ENCODE results near the gene COL7A1. TPM values are rescaled to one million over a fixed set of nuclear protein-coding genes. Genes with fewer than 3 reads are reported as not detected.

The COL7A1 gene
- total RNA-seq, 1 donor from 2014 or later, result 62.0 TPM

GRCh38 chr3:48556796-48557626 lies 38.1 kb downstream of the COL7A1 start, which contains the start of gene PFKFB4:
Gene PFKFB4, minus strand, starts transcription at chr3:48556803. Its CDS starts 26 bp downstream, at chr3:48556777.
- Mint-ChIP-seq H3K36me3 (ENCODE audit: unreplicated experiment) (no peaks in the 10 kb centered on the region), H3K4me1 (ENCODE audit: low read depth, unreplicated experiment) (peaks cover 43% of the 10 kb centered on the region)

GRCh38 chr3:48555949-48556795 lies 39.0 kb downstream of the COL7A1 start:
- H3K4me1 Mint-ChIP-seq (ENCODE audit: low read depth, unreplicated experiment), result peaks cover 41% of the 10 kb centered on the region
- peak overlapping the region; percentile 22 for H3K27ac Mint-ChIP-seq (ENCODE audit: unreplicated experiment)
- no peak for DNase-seq
- peak overlapping the region; percentile 86 for H3K4me3 Mint-ChIP-seq (ENCODE audit: unreplicated experiment)
- no peak for TF ChIP-seq CTCF (IDR thresholded peaks at IDR 0.05; ENCODE audit: partially characterized antibody, unreplicated experiment)
- peaks cover 15% of the 10 kb centered on the region for H3K27me3 Mint-ChIP-seq (ENCODE audit: unreplicated experiment)
- no peaks in the 10 kb centered on the region for H3K36me3 Mint-ChIP-seq (ENCODE audit: unreplicated experiment)
- H3K9me3 Mint-ChIP-seq (ENCODE audit: unreplicated experiment), result peaks cover 10% of the 10 kb centered on the region

More at GRCh38 chr3:48556796-48557626, 38.1 kb downstream of the COL7A1 start, which contains the start of gene PFKFB4:
- TF ChIP-seq CTCF (IDR thresholded peaks at IDR 0.05; ENCODE audit: partially characterized antibody, unreplicated experiment), result no peak
- H3K27me3 Mint-ChIP-seq (ENCODE audit: unreplicated experiment), result peaks cover 16% of the 10 kb centered on the region
- H3K9me3 Mint-ChIP-seq (ENCODE audit: unreplicated experiment), result peaks cover 11% of the 10 kb centered on the region
- peak; percentile 99 for DNase-seq
- peak within 1 kb of the TSS; percentile 52 for H3K27ac Mint-ChIP-seq (ENCODE audit: unreplicated experiment)
- H3K4me3 Mint-ChIP-seq (ENCODE audit: unreplicated experiment), result peak within 1 kb of the TSS; percentile 86

GRCh38 chr3:48555231-48555948 lies 39.7 kb downstream of the COL7A1 start:
- peak overlapping the region; percentile 86 for H3K4me3 Mint-ChIP-seq (ENCODE audit: unreplicated experiment)
- H3K36me3 Mint-ChIP-seq (ENCODE audit: unreplicated experiment), result no peaks in the 10 kb centered on the region
- H3K9me3 Mint-ChIP-seq (ENCODE audit: unreplicated experiment), result peaks cover 11% of the 10 kb centered on the region
- TF ChIP-seq CTCF (IDR thresholded peaks at IDR 0.05; ENCODE audit: partially characterized antibody, unreplicated experiment), result no peak
- no peak for DNase-seq
- H3K4me1 Mint-ChIP-seq (ENCODE audit: low read depth, unreplicated experiment), result peaks cover 36% of the 10 kb centered on the region
- peak overlapping the region; percentile 75 for H3K27ac Mint-ChIP-seq (ENCODE audit: unreplicated experiment)
- H3K27me3 Mint-ChIP-seq (ENCODE audit: unreplicated experiment), result peaks cover 14% of the 10 kb centered on the region

GRCh38 chr3:48553886-48554845 lies 41.0 kb downstream of the COL7A1 start:
- no peak for DNase-seq

More at GRCh38 chr3:48553886-48554845, 41.0 kb downstream of the COL7A1 start:
- Mint-ChIP-seq H3K4me3 (ENCODE audit: unreplicated experiment) (no peak overlapping the region), H3K4me1 (ENCODE audit: low read depth, unreplicated experiment) (peaks cover 26% of the 10 kb centered on the region), H3K36me3 (ENCODE audit: unreplicated experiment) (no peaks in the 10 kb centered on the region), H3K27ac (ENCODE audit: unreplicated experiment) (no peak overlapping the region), H3K27me3 (ENCODE audit: unreplicated experiment) (peaks cover 9% of the 10 kb centered on the region), H3K9me3 (ENCODE audit: unreplicated experiment) (peaks cover 7% of the 10 kb centered on the region)
- TF ChIP-seq CTCF (IDR thresholded peaks at IDR 0.05; ENCODE audit: partially characterized antibody, unreplicated experiment), result no peak
